Activated CD4-positive, alpha-beta T cell treated with anti-CD3 and anti-CD28 coated beads, Interleukin-2, amount 10 ng/mL, durations not matched to agents 24 days and 14 days (primary cell): ENCODE data around the gene ERBB2. TPM values are rescaled to one million over a fixed set of nuclear protein-coding genes. Genes with fewer than 3 reads are reported as not detected.

Experiments used
- DNase-seq: peaks from one replicate; pipeline ENCODE4 v3.0.0; 2022
- H3K27ac Mint-ChIP-seq: one replicate; pipeline ENCODE4 v1.8.0; 2022; ENCODE audit warnings: mild to moderate bottlenecking, mixed read lengths
- H3K27me3 Mint-ChIP-seq: one replicate; pipeline ENCODE4 v1.8.0; 2022; ENCODE audit warnings: mixed read lengths
- H3K36me3 Mint-ChIP-seq: one replicate; pipeline ENCODE4 v1.8.0; 2022; ENCODE audit warnings: low read depth, mild to moderate bottlenecking, mixed read lengths
- H3K4me1 Mint-ChIP-seq: one replicate; pipeline ENCODE4 v1.8.0; 2021; ENCODE audit warnings: mixed read lengths
- H3K4me3 Mint-ChIP-seq: one replicate; pipeline ENCODE4 v1.8.0; 2022; ENCODE audit warnings: mild to moderate bottlenecking, moderate library complexity, mixed read lengths
- H3K9me3 Mint-ChIP-seq: one replicate; pipeline ENCODE4 v1.8.0; 2021; ENCODE audit warnings: mixed read lengths
- intact Hi-C: fragments of 100-400 bp; cut with micrococcal nuclease; formaldehyde crosslinking; loops from one replicate; pipeline ENCODE4 v1.15.1; 2023
- total RNA-seq: library from RNA; stranded (reverse); gene quantifications from 2 replicates; pipeline ENCODE4 v1.2.3, GENCODE V29; 2022

ERBB2 gene
- total RNA-seq, 1 donor from 2014 or later, result 3.1 TPM

- Mint-ChIP-seq H3K9me3 (no peaks in the 10 kb centered on the region), H3K27ac (no peak overlapping the region)
These were observed 37.9 kb upstream of the ERBB2 start for GRCh38 chr17:39661744-39662541.

GRCh38 chr17:39662551-39663339, 37.1 kb upstream of the ERBB2 start:
- H3K36me3 Mint-ChIP-seq, result peaks cover 16% of the 10 kb centered on the region
- no peak overlapping the region for H3K4me3 Mint-ChIP-seq
- H3K4me1 Mint-ChIP-seq, result peaks cover 2% of the 10 kb centered on the region
- H3K9me3 Mint-ChIP-seq, result no peaks in the 10 kb centered on the region
- intact Hi-C loops, result no loop called here
- peaks cover 12% of the 10 kb centered on the region for H3K27me3 Mint-ChIP-seq
- no peak overlapping the region for H3K27ac Mint-ChIP-seq
- no peak for DNase-seq

More at GRCh38 chr17:39661744-39662541, 37.9 kb upstream of the ERBB2 start:
- peaks cover 17% of the 10 kb centered on the region for H3K36me3 Mint-ChIP-seq
- intact Hi-C loops, result no loop called here
- DNase-seq, result no peak
- H3K4me1 Mint-ChIP-seq, result peaks cover 2% of the 10 kb centered on the region
- no peak overlapping the region for H3K4me3 Mint-ChIP-seq
- peaks cover 10% of the 10 kb centered on the region for H3K27me3 Mint-ChIP-seq

GRCh38 chr17:39663340-39663687, 36.5 kb upstream of the ERBB2 start:
- Mint-ChIP-seq H3K9me3 (no peaks in the 10 kb centered on the region), H3K36me3 (peaks cover 13% of the 10 kb centered on the region), H3K4me1 (peaks cover 2% of the 10 kb centered on the region), H3K27ac (no peak overlapping the region), H3K27me3 (peaks cover 16% of the 10 kb centered on the region), H3K4me3 (no peak overlapping the region)
- intact Hi-C loops, result no loop called here
- DNase-seq, result no peak

GRCh38 chr17:39663688-39664580, 35.9 kb upstream of the ERBB2 start:
- no peak overlapping the region for H3K27ac Mint-ChIP-seq
- DNase-seq, result no peak
- no peaks in the 10 kb centered on the region for H3K9me3 Mint-ChIP-seq
- intact Hi-C loops, result no loop called here
- peaks cover 6% of the 10 kb centered on the region for H3K4me1 Mint-ChIP-seq
- H3K27me3 Mint-ChIP-seq, result peaks cover 20% of the 10 kb centered on the region
- no peak overlapping the region for H3K4me3 Mint-ChIP-seq
- H3K36me3 Mint-ChIP-seq, result peaks cover 10% of the 10 kb centered on the region

GRCh38 chr17:39664581-39665561, 35.0 kb upstream of the ERBB2 start, which contains the start of gene TCAP:
Gene TCAP, plus strand, starts transcription at chr17:39665349. Its CDS starts 11 bp downstream, at chr17:39665360.
- no peak for DNase-seq
- H3K4me3 Mint-ChIP-seq, result no peak within 1 kb of the TSS
- peaks cover 7% of the 10 kb centered on the region for H3K36me3 Mint-ChIP-seq
- H3K27ac Mint-ChIP-seq, result peak within 1 kb of the TSS; percentile 15
- H3K9me3 Mint-ChIP-seq, result no peaks in the 10 kb centered on the region
- intact Hi-C loops, result no loop called here
- peaks cover 4% of the 10 kb centered on the region for H3K4me1 Mint-ChIP-seq
- peaks cover 25% of the 10 kb centered on the region for H3K27me3 Mint-ChIP-seq

- no peak overlapping the region for H3K4me3 Mint-ChIP-seq
- DNase-seq, result no peak
- peaks cover 7% of the 10 kb centered on the region for H3K36me3 Mint-ChIP-seq
- H3K27ac Mint-ChIP-seq, result peak overlapping the region; percentile 15
- H3K4me1 Mint-ChIP-seq, result peaks cover 4% of the 10 kb centered on the region
- intact Hi-C loops, result no loop called here
- H3K9me3 Mint-ChIP-seq, result no peaks in the 10 kb centered on the region
- peaks cover 29% of the 10 kb centered on the region for H3K27me3 Mint-ChIP-seq
These were observed 34.1 kb upstream of the ERBB2 start for GRCh38 chr17:39665642-39666224.

- intact Hi-C loops, result no loop called here
- Mint-ChIP-seq H3K27me3 (peaks cover 29% of the 10 kb centered on the region), H3K9me3 (no peaks in the 10 kb centered on the region), H3K36me3 (peaks cover 6% of the 10 kb centered on the region), H3K4me1 (peaks cover 4% of the 10 kb centered on the region), H3K27ac (peak overlapping the region; percentile 15), H3K4me3 (no peak overlapping the region)
- no peak for DNase-seq
These were observed 33.6 kb upstream of the ERBB2 start for GRCh38 chr17:39666231-39666600.

GRCh38 chr17:39666601-39667261, 33.1 kb upstream of the ERBB2 start:
- H3K36me3 Mint-ChIP-seq, result peaks cover 1% of the 10 kb centered on the region
- H3K9me3 Mint-ChIP-seq, result no peaks in the 10 kb centered on the region

GRCh38 chr17:39667262-39667944, 32.5 kb upstream of the ERBB2 start:
- intact Hi-C loops, result no loop called here
- DNase-seq, result no peak
- H3K9me3 Mint-ChIP-seq, result no peaks in the 10 kb centered on the region
- peak overlapping the region; percentile 73 for H3K4me3 Mint-ChIP-seq
- peaks cover 8% of the 10 kb centered on the region for H3K4me1 Mint-ChIP-seq
- no peak overlapping the region for H3K27ac Mint-ChIP-seq
- peaks cover 32% of the 10 kb centered on the region for H3K27me3 Mint-ChIP-seq
- H3K36me3 Mint-ChIP-seq, result peaks cover 1% of the 10 kb centered on the region

More at GRCh38 chr17:39666601-39667261, 33.1 kb upstream of the ERBB2 start:
- Mint-ChIP-seq H3K4me3 (peak overlapping the region; percentile 48), H3K4me1 (peaks cover 5% of the 10 kb centered on the region), H3K27me3 (peaks cover 29% of the 10 kb centered on the region), H3K27ac (no peak overlapping the region)
- DNase-seq, result no peak
- intact Hi-C loops, result no loop called here

- Mint-ChIP-seq H3K36me3 (peaks cover under 1% of the 10 kb centered on the region), H3K27me3 (peaks cover 32% of the 10 kb centered on the region), H3K27ac (no peak within 1 kb of the TSS), H3K4me1 (peaks cover 8% of the 10 kb centered on the region), H3K9me3 (no peaks in the 10 kb centered on the region), H3K4me3 (peak within 1 kb of the TSS; percentile 73)
- intact Hi-C loops, result no loop called here
- DNase-seq, result peak; percentile 91
These were observed 31.6 kb upstream of the ERBB2 start, which contains the start of gene PNMT for GRCh38 chr17:39667945-39668924. Gene PNMT, plus strand, starts transcription at chr17:39668453. Its CDS starts 23 bp downstream, at chr17:39668476.
